Stimulated activated CD4-positive, alpha-beta T cell treated with anti-CD3 and anti-CD28 coated beads, Interleukin-4, amount 100 ng/mL, for 24 hours (primary cell): ENCODE measurements around the gene RNF144A.

ENCODE experiments used
- DNase-seq: peaks from one replicate; pipeline ENCODE4 v3.0.0-alpha.2; 2020

Gene RNF144A

DNA sequence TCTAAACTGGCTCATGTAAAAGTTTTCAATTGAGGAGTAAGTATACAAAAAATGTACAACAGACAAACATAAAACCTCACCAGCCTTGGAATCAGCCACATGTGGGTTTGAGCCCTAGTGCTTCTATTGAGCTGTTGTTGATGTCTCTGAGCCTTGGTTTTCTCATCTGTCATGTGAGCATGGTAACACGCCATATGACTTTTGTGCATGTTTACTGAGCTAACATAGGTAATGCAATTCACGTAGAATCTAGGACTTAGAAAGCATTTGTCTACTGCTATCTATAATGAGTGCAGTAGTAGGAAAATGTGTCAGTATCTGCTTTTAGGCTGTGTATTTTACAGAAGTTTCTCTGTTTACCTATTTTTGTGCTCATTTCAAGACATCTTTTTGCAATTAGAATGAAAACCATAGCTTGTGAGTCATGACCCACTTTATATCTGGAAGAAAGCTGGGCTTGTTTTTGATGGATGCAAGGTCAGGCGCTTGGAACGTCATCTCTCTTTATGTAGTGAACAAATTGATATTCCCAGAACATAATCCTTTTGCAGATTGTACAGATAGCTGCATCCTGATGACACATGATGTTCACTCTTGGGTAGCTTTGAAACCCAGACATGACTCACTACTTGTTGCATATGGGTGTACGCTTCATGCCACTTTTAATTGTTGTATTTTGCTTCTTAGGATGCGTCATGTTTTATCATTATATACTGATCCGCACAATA, 94.3 kb downstream of the RNF144A start:
- no peak for DNase-seq

DNA sequence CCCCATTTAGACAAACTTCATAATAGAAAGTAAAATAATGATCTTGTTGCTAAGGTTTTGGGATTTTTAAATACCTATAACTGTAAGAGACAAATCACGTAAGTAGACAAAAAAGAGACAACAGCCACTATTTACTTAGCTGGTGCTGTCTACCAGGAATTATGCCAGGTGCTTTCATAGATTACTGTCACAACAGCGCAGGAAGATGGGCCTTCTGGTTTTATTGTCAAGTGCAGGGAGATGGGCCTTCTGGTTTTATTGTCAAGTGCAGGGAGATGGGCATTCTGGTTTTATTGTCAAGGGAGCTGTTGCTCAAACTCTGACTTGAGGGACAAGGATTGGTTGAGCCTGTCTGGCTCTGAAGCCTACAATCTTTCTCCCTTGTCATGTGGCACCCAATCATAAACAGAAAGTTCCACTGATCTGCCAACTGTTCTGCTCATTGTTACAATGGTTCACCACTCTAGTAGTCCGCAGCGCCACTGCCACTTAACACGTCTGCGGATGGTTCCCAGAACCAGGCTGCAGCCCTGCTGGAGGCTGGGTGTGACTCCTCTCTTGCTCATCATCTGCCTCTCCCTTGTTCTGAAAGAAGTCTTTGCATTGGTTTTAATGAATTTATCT, 95.0 kb downstream of the RNF144A start:
- no peak for DNase-seq

DNA sequence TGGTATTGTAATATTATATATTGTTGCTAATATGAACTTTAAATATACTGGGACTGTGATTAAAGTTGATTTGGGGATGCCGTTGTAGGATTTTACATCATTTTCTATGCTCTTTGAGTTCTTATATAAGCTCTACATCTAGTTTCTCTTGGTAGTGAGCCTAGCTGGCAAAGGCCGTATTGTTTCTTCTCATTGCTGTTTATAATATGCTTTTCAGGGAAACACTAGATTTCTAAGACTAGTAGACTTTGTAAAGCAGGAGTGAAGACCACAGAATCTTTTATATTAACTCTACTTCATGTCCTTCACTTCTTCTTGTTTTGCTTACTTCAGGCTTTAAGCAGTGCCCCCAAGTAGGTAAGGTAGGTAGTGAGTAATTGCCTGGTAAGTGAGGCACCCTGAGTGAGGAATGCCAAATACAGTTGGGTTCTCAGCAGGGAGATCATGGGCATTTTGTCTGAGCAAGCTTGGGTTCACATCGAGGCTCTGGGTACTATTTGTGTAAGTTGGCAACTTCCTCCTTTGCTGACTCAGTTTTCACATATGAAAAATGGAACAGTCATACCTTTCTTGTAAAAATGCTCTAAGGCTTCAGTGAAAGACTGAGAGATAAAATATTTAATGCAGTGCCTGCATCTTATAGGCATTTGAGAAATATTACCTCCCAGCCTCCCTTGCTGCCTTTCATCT, 96.4 kb downstream of the RNF144A start:
- no peak for DNase-seq

DNA sequence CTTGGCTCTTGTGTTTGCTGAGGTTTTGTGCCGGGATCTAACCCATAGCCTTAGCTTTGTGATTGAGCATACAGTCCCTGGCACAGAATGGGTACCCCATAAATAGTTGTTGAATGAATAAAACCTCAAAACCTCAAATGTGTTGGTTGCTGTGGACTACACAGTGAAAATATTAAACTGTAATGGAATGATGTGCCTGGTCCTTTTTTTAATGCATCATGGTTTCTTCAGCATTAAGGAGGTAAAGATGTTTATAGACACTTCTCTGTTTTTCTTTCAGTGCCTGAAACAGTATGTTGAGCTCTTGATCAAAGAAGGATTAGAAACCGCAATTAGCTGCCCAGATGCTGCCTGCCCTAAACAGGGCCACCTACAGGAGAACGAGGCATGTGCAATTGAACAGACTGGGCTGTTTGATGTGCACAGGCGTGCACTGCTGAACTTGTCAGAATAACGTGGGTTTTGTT, 97.0 kb downstream of the RNF144A start:
- peak; percentile 20 for DNase-seq

DNA sequence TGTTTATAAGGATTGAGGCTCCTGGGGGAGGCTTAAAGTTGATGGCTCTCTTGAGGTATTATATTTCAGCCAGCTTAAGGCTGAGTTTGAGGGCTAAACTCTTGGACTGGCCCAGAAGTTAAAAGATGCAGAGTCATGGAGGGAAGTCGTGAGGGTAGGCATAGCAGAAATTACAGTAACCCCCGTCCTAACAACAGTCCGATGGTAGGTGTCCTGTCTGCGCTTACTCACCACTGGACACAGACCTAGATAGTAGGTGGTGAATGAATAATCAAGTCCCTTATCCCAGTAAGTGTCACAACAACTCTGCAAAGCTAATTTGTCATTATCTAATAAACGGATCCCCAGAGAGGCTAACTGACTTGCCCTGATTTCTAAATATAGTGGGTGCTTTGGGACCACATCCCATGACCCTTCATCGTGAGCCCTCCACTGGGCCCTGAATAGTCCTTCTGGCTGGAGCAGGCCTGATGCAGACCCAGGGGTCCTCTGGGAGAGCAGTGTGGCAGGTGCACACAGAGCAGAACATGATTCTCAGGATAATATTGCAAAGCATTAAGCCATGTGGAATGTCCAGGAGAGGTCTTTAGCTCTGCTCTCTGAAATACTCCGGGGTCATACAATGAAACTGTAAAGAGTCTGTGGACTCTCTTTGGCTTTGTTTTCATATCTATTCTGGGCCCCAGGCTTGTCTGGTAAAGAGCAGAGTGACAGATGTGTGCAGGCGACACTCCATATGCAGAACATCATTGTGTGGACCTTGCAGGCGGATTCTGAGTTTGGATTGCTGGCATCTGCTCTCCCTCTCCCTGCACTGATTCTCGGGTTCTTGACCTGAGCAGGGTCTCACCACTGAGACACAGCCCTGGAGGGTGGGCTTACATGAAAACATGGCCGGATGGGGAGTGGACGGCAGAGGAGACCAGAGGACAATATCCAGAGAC, 98.1 kb downstream of the RNF144A start:
- DNase-seq, result no peak

DNA sequence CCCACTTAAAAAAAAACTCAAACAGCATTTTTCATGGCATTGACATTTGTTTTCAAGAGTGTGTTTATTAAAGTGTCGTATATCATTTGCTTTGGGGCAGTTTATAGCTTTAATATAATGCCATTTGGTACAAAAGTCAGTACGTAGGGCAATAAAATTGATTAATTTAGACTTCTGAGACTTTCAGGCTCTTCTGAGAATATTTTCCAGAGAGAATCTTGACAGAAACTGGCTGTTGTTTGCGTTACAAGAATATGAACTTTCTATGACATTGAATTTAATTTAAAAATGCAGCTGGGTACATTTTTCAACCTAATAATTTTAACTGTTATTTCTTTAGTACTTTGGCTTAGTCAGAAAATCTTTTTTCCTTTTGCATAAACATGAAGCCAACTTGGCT, 98.9 kb downstream of the RNF144A start:
- DNase-seq, result no peak

DNA sequence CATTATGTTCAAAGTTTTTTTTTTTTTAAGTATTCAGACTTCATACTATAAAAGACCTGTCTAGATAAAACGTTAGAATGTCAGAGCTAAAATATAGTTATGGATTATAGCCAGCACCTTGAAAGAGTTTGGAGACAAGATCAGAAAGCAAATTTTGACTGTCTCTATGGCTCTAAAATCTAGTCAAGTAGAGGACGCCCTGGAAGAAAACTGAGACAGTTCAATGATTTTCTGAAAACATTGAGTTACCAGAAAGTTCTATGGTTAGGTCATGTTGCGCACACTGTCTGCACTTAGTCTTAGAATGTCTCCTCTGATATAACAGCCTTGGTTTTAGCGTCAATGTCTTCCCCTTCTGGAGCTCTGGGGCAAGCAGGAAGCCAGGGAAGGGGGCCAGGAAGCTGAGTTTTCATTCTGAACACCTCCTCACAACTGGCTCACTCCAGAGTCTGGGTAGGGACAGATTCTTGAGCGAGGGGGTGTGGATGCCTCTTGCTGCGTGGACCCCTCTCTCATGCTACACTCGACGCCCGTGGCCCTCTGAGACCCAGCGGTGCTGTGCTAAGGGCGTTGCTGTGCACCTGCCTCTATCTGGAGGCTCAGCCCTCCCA, 99.5 kb downstream of the RNF144A start:
- no peak for DNase-seq

DNA sequence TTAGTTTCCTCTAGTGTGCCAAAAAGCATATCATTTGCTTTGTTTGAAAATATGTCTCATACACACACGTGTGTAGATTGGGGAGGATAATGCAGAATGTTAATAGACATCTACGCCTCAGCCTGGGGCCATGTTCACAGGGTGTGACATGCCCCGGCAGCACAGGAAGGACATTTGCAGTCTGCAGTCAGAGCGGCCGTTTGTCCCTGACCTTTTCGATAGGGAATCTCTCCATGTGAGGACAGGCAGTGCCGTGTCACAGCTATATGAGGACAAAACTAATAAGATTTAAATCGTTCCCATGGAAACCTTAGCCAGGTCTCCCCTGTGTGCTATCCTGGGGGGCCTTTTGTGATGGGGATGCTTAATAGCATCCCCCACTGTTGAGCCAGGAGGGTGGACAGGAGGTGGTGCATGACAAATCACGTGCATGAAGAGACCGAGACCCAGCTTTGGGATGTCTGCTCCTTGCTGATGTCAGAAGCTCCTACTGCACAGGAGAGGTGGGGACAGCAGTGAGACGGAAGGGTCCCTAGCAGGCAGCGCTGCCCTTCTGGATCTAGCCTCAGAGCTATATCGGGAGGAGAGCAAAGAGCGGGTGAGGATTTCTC, 100.6 kb downstream of the RNF144A start:
- no peak for DNase-seq

DNA sequence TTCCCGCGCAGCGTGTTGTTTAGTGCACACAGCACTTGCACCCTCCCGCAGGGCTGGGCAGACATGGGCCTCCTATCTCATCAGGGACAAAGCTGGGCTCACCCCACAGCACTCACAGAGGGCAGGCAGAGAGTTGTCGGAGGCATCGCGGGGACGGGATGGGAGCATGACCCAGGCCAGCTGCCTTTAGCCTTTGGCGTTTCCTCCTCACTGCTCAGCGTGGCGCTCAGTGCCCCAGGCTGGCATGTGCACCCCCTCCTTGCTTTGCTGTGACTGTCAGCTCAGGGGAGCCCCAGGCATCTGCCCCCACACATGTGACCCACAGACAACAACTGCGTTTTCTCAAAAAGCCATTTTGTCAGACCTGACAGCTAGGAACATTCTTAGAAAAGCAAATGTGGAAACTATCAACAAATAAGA, 101.1 kb downstream of the RNF144A start:
- no peak for DNase-seq

DNA sequence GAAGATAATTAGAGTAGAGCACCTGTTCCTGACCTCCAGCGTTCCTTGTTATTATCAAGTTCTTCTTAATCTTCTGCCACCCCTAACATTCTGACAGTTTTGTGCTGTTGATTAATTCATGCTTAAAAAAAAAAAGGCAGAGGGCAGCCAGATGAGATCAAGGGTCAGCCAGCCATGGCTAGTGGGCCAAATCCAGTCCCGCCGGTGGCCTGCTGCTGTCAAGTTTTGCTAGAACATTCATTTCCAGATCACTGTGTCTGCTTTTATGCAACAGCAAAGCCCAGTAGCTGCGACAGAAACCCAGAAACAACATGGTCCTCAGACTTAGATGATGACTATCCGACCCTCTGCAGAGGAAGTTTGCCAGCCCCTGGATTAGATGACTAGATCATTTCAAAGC, 101.6 kb downstream of the RNF144A start:
- no peak for DNase-seq

DNA sequence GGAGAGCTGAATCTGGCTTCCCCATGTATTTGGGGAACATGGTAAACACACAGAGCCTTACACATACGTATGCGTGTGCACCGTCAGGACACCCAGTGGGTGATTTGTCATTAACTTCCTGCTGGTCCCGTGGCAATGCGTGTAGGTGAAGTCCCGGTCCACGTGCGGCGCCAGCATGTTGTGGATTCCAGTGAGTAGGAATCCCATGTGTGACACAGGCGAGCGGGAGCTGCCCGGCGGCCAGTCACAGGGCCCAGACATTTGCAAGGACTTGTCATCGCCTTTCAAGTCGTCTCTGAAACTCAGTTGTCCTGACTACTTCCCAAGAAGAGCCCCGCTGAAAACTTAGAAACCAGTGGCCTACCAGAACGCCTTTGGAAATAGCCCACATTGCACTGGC, 102.0 kb downstream of the RNF144A start:
- no peak for DNase-seq

DNA sequence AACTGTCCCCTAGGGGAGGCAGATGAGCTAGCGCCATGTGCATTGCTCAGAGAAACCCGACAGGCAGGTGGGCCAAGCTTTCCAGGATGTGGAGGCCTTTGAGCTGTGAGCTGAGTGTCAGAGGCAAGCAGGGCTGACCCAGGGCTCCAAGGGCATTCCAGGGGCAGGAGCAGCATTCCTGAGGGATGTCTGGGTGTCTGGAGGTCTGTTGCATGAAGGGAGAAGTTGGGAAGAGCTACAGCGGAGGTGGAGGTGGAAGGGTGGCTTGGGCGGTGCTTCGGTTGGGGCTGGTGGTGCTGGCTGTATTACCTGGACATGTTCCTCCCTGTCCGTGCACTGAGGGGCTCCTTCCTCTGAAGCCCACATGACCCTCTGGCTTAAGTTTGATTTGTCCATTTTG, 102.8 kb downstream of the RNF144A start:
- no peak for DNase-seq

DNA sequence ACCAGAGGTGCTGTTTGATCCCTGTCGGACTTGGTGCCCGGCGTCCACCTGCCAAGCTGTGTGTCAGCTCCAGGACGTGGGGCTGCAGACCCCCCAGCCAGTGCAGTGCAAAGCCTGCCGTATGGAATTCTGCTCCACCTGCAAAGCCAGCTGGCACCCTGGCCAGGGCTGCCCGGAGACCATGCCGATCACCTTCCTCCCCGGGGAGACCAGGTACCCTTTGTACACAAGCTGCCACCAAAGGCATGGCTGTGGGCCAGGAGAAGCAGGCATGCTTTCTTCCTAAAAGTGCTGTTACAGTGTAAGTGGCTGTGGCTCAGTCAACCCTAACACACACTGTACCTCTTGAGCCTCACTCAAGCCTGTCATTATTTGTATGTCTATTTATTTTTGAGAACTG, 103.3 kb downstream of the RNF144A start:
- DNase-seq, result no peak

DNA sequence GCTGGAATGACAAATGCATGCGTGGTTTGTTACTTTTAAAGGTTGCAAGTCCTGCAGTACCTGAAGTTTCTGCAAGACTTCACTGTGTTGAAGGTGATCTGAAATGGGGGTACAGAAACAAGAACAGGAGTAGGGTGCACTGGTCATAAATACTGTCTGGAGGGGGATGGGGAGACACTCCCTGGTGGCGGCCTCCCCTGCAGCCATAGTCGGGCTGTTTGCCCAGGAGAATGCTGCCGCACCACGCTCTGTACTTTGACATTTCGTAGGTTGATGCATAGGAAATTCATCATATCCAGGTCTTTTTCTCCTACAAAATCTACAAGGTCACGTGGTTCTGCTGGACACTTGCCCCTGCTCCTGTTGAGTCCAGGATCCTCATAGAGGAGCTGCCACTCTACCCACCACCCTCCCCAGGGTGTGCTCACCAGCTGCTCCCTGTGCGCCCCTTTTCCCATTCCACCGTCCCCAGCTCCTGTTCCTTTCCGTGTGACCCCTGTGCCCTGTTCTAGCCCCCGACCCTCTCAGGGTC, 103.8 kb downstream of the RNF144A start:
- DNase-seq, result no peak

DNA sequence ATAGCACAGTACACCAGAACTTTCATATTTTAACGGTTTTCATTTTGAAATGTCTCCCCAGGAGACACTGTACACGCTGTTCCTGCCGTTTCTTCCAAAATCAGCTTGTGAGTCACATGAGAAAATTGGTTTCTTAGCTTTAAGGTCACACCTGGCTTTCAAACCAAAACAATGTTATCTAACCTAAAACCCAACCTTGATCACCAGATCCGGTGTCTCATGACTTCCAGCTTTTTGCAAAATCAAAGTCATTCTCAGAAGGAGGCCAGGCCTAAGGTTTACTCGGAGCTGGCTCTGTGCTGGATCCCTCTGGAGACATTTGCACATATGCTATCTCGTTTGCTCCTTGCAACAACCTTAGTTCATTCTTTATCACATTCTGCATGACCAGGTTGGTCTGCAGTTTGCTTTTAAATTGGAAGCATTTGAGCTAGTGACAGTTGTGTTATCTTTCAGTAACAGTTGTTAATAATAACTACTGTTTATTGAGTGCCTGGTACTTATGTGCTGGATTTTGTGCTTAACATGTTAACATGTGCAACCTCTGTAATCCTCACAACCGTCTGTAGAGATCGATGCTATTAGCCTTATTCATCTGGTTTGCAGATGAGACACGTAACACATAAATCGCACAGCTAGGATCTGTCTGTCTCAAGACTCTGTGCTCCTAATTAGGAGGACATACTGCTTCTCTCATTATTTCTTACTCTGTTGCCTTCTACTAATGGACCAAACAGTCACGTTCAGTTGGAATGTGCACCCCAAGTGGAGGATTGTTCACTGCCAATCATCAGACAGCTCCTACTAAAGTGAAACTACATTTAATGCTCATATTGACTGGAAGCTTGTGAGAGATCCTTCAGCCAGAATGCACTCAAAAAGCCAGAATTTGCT, 105.5 kb downstream of the RNF144A start:
- no peak for DNase-seq

DNA sequence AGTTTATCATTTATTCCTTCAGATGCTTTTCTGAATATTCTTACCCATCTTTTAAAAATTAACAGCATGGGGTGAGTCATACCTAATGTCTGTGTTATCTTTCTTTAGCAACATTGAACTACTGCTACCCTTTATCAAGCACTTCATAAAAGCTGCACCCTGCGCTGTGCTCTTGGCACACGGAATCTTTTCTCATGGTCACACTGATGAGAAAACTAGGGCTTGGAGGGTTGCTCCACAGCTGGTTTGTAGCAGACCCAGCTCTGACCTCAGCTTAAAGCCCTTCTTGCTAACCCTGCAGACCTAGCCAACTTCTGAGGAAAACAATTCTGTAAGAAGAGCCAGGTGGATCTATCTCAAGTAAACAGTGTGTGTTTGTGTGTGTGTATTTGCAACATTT, 106.3 kb downstream of the RNF144A start:
- DNase-seq, result no peak

DNA sequence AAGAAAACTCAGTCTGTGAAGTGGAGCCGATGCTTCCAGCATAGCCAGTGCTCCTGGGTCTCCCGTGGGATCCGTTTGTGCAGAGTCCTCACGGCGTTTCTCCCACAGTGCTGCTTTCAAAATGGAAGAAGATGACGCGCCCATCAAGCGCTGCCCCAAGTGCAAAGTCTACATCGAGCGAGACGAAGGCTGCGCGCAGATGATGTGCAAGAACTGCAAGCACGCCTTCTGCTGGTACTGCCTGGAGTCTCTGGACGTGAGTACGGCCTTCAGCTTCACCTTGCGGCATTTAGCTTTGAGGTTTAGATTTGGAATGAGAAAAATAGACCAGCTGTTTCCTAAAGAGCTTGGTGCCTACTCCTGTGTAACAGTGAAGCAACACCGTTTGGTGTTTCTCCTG, 107.0 kb downstream of the RNF144A start:
- no peak for DNase-seq

DNA sequence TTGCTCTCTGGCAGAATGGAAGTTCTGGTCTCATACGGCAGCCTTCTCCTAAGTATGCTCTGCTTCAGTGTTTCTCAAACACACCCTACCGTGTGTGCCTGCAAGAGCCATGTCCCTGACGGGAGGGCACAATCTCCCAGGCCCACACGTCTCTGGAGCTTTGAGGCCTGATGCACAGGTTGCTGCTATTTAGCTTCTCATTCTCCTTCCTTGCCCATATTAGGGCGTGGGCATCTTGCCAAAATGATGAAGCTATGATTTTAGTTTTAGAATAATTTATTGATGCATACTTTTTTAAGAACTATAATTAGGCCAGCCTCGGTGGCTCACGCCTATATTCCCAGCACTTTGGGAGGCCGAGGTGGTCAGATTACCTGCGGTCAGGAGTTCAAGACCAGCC, 107.9 kb downstream of the RNF144A start:
- no peak for DNase-seq

DNA sequence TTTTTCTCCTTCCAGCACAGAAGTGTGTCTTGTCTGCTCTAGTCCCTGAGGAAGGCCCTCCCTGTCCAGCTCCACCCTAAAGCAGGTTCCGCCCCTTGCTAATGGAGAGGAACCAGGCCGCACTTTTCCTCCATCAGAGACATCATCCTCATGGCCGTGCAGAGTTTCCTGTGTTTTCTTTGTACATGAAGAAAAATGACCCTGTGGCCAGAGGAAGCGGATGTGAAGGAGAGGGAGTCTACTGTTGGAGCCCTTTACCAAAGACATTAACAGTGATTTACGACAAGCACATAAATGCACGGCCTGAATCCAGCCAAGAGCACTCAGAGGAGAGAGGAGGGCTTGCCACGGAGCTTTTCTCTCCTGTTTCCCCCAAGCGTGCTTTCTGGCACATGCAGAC, 109.5 kb downstream of the RNF144A start:
- no peak for DNase-seq

DNA sequence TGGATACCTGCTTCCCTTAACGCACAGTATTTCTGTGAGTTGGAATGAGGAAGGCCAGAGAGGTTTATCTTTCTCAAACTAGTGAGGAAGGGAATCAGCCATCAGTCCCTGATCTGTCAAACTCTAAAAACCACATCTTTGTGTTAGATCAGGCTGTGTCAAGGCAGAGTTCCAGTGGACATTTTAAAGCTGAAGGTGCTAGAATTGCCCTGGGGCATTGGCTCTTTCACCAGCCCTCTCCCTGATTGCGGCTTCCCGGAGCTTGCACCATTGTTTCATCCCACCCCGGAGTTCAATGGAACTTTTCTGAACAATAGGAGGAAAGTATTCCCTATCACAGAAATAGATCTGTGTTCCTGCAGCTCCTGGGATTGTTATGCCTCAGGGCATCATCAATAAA, 110.2 kb downstream of the RNF144A start:
- no peak for DNase-seq
